Hypothalamus (tissue), 51 donors: ENCODE measurements around the gene FREM1.

Source experiments
- DNase-seq, 51 donors: peaks; one replicate each; lab custom pipeline; 2025; lab: John Stamatoyannopoulos, UW

Gene FREM1

DNA sequence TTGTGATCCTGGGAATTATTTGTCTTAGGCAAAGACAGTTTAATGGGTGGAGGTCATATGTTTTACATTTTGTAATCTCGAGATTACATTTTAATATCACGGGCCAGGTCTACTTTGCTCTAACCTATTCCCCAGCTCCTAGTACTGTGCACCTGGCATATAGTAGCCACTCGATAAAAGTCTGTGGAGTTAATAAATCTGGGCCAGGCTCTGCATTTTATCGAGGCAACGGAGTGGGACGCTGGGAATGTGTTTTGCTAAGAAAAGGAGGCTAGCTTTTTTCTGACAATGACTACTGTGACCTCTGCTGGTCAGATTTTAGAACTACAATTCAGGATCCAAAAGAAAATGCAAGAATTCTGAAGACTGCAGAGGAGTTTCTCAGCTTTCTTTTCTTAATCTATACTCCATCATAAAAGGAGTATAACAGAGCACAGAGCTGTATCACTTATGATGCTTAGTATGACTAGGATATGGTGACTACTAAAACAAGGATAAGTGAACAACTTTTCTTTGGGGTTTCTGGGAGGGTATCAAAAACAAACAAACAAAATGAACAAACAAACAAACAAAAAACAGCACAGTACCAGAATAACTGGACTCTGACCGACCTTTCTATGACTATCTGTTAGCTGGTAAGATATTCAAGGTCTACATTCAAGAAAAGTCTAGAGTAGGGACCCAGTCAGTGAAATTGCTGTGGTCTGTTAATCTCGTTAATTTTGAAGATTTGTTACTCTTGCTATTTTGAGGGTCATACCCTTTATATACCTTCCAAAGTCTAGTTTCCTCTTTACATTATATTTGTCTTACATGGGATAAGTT lies 141.6 kb downstream of the FREM1 start:
- DNase-seq: peak in 8 of 51 donors; percentile 4 to 59 (median 7)

DNA sequence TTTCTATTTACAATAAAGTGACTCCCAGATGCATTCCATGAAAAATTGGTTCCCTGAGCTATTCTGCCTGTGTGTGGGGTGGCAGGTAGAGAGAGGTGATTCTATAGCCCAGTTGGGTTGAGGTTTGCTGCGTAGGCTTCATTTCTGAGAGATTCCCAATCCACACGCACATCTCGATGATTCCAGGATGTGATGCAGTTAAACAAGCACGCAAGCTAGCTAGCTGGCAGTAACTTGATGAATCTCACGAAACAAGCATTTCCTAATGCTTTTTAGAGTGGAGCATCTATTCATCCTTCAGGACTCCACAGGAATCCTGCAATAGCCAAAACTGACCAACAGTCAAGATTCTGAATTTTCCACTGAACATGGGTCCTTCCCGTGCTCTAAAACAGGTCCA lies 143.9 kb downstream of the FREM1 start:
- no peak for DNase-seq

DNA sequence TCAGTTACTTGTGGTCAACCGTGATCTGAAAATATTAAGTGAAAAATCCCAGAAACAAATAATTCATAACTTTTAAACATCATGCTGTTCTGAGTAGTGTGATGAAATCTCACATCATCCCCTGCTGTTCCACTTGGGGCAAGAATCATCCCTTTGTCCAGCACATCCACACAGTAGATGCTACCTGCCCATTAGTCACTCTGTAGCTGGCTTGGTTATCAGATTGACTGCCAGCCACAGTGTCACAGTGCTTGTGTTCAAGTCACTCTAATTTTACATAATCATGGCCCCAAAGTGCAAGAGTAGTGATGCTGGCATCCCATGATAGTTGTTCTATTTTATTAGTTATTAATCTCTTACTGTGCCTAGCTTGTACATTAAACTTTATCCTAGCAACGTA lies 148.6 kb downstream of the FREM1 start:
- no peak for DNase-seq

DNA sequence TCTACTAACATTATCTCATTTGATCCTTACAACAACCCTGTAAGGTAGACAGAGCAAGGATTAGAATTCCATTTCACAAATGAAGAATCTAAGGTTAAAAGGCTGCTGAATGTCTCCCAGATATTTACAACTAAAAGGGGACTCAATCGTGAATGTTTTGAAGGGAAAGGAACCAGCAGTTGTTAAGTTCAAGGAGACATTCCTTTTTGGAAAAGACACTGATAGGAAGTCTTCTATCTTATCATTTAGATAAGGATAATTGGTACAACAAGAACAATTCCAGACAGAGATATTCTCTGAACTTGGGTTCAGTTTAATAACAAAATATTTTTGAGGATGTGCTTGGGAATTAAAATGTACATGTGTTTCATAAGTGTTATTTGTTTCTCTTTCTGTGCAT lies 150.2 kb downstream of the FREM1 start:
- DNase-seq: no peak

DNA sequence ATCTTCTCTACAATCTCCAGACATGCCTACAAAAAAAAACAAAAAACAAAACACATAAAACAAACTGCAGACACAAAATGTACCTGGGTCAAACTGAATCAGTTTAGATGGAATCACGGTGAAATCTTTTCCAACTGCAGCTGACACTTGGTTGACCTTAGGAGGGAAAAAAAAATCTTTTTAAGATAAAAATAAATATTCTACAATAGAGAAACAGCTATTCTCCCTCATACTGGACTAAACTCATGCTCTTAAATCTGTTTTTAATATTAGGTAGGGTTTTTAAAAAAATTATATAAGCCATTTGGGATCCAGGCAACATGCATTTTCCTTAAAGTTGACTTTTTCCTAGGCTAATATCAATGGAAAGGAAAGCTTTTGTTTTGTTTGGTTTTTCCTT lies 153.9 kb downstream of the FREM1 start:
- no peak for DNase-seq

DNA sequence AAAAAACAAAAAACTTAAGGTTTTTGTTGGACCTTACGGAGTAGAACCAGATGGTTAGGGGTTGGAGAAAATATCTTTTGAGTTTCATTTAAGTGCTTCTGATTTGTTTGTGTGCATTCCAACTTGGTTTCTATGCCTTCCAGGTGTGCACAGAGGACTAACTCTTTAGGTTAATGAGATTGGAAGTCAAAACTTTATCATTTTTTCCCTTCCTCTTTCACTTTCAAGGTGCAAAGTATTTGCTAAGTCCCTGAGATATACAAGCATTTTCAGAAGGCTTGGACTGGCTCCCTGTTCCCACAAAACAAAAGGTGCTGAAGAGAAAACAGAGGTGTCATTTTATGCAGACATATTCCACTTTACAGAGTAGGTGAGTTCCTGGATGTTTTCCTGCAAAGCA lies 157.4 kb downstream of the FREM1 start:
- DNase-seq: no peak

DNA sequence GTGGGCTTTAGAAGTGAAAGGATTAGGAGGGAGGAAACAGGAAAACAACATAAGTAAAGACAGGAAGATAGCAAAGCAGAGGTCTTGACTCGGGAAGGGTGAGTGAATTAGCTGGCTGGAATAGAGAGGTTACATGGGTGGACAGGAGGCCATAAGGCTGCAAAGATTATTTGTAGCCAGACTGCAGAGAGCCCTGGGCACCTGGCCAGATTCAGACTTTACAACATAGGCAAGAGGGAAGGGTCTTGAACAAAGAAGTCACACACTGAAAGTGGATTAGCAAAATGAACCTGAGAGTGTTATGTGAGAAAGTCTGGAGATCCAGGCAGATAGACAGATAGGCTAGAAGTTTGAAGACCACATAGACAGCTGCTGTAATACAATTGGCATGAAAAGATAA lies 158.0 kb downstream of the FREM1 start:
- DNase-seq: no peak

DNA sequence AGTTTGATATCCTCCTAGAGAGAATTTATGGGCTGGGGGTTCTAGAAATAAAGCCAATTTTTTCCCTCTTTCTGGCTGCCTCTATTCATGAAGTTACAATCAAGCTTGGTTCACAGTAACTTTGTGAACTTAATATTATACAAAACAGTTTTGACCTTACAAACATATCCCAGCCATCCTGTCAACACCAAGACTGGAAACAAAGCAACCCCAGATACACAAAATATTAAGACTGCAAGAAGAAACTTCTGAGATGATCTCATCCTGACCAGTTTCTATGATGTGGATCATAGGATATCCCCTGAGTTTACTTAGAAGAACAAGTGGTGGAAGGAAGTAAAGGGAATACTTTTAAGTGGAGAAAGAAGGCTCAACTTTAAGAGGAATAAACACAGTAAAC lies 159.4 kb downstream of the FREM1 start:
- DNase-seq: no peak

DNA sequence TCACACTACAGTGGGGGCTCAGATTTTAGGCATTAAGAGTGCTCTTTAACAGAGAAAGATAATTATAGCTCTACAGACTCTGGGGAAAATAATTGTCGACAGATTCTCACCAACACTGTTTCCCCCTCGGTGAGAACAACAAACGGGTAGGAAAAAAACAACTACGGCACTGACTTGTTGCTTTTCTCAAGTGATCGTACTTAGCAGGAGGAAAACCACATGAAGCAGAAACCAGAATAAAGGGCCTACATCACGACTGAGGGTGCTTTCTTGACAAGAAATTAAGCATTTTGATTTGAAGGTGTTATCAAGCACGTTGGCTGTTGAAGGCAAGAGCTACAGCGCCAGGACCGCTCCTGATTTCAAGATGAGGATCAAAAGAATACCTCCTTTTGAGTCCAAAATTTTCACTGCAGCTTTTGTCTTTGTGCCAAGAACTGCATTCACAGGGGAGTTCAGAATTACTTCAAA lies 160.5 kb downstream of the FREM1 start:
- peak in 1 of 51 donors; percentile 36 for DNase-seq

DNA sequence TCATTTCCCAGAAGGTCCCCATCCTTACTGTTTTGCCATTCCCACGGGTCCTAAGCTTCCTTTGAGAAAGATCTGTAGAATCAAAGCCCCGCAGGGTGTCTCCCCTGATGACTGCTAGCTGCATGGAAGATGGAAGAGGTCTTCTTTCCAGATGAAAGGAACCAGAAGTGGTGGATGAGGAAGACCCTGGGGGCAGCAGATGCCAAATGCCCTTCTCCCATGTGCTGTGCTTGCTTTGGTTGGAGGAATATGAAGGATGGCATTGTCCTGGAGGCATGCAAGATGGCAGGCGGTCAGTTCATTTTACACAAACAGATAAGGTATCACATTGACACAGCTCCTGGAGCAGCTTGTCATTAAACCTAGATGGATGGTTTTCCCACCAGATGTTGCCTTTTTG lies 161.9 kb downstream of the FREM1 start:
- DNase-seq: no peak

DNA sequence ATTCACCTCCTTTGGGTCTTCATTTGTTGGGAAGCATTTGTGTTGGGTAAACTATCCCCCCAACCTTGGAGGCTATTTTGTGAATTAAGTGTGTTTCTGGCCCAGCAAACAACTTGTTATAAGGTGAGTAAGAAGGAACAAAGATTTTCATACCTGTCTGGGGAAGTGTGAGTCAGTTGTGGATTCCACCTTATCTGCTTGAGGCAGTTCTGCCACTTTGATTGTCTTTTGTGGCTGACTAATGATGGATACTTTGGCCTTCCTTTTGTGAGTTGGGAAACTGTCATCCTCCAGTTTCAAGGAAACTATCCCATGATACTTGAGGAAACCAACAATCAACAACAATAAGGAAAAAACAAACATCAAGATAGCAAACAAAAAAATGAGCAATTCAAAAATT lies 163.1 kb downstream of the FREM1 start:
- DNase-seq: no peak

DNA sequence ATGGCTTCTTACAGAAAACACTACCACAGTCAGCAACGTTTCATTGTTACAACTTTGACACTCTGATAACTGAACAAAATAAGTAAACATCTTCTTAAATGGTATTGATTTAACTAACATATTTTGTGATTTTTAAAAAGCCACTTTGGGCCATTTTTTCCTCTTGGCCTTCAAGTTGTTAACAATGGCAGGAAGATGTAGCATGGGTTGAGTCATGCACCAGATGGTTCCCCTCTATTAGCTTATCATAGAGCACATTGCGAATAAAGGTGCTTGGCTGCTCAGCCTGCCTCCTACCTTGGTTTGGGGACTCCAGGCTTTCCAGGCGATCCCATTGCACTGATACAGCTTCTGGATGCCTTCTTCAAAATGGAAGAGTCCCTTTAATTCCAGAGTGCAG lies 163.6 kb downstream of the FREM1 start:
- DNase-seq: no peak

DNA sequence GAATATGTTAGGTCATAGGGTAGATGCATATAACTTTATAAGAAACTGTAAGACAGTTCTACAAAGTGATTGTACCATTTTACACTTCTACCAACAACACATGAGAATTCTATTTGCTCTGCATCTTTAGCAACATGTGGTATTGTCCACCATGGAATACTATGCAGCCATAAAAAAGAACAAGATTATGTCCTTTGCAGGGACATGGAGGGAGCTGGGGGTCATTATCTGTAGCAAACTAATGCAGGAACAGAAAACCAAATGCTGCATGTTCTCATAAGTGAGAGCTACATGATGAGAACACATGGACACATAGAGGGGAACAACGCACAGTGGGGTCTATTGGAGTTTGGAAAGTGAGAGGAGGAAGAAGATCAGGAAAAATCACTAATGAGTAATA lies 165.5 kb downstream of the FREM1 start:
- no peak for DNase-seq

DNA sequence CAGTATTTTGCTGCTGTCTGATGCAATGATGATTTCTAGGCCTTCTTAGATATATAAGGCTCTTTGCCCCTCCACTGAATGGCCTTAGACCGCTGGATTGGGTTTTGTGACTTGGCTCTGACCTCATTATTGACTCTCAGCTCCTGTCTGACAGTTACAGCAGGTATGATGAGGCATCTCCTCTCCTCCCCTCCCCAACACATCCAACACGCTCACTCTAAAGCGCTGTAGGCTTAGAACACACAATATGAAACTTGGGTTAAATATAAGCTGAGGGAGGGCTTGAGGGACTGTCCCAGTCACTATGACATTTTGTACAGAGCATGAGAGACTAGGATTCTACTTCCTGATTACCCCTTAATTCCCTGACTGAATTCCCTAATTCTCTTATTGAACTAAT lies 168.9 kb downstream of the FREM1 start:
- DNase-seq: no peak

DNA sequence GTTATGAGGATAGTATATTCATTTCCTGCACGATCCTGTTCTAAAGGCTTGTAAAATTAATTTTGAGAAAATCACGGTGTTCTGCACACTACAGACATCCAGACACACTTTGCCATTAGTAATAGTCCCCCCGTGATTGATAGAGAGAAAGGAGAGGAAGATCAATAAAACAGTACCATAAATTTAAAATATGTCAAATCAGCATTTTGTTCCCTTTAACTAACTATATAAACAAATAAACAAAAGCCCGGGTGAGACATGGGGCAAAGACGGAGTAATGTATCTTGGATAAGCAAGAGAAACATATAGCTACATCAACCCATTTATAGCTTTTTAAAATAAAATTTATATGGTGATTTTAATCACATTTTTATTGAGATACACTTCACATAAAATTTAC lies 177.1 kb downstream of the FREM1 start:
- no peak for DNase-seq

DNA sequence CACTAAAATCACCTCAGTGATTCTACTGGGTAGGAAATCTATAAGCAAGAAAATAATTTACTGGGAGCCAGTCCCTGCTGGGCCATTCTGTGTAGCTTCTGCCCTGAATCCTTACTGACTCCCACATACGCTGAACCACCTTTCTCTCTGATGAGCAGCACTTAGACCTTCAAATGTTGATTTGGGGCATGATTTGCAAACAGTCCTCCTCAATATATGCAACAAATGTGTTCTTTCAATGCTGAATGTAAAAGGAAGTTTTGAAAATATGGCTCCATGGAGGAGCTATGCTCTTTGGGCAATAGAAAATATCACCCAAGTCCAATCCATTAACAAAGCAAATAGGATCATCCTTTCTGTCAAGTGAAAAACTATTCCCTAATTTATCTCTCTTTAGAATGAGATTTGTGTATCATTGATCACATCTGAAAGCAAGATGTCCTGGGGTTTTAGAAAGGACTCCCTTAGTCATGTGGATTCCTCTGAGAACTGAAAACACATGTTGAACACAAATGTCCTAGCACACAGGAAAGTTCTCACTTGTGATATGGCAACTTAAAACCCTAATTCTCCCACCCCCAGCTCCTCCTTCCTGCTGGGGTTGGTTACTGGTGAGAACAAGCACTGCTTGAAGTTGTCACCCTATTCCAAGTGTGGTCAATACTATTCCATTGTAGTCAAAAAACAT lies 178.8 kb downstream of the FREM1 start:
- no peak for DNase-seq

DNA sequence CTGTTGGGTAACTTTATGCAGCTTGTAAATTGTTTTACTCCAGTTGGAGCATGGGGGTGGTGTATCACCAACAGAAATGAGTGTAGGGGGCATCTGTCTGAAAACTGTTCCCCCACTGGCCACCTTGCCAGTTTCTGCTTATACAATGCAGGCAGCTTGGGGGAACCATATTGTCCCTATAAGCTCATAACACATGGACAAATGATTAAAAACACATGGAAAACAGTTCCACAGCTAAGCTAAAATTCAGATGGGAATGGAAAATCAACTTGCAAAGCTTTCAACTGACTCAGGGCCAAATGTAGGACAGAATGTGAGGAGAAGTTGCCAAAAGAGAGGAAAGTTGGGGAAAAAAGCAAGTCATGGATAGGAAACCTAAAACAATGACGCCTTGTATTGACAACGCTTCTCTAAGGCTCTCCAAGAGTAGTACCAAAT lies 179.7 kb downstream of the FREM1 start:
- no peak for DNase-seq

DNA sequence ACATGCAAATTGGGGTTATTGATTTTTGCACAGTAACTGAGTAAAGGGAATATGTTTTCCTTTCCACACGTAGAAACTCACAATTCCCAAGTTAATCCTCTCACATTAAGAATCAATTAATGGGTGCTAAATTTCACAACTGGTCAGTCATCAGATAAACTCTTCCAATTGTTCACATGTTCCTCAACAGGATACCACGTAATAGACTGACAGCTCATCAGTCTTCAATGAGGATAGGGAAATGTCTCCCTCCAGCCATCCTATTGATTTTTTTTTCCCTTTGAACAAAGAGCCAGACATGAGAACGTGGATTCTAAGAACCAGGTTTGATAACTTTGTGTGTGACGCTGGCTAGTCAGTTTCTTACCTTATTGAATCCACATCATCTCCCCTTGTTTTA lies 186.9 kb downstream of the FREM1 start:
- DNase-seq: no peak

DNA sequence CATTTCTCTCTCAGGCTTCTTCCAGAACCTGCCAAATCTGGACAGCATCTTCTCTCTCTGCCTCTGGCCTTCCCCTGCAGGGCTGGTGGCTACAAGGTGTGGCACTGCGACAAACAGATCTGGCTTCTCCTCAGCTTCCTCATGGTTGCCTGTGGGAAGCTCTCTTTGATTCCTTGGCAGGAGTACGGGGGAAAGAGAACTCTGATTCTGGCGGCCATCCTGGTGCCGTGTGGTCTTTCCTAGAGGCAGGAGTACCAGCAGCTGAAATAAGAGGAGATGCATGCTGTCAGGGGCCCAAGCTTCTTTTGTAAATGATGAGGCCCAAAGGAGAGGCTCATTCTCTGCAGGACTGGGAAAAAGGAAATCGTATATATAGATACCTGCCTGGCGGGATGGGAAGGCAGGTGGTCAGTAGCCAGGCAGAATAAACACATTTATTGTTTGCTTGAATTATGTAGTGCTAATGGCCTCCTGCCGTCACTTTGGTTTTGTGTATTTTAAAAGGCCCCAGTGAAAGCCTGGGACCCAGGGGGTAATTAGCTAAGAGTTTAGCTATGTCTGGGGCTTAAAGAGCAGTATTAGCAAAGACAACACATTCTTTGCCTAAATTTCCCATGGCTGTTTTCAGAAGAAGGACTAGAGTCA lies 187.7 kb downstream of the FREM1 start, which contains the start of gene CER1:
Gene CER1, minus strand, starts transcription at position 343 of the 645 bp plus-strand sequence. Its CDS starts 61 bp downstream, at position 282.
- DNase-seq: no peak

DNA sequence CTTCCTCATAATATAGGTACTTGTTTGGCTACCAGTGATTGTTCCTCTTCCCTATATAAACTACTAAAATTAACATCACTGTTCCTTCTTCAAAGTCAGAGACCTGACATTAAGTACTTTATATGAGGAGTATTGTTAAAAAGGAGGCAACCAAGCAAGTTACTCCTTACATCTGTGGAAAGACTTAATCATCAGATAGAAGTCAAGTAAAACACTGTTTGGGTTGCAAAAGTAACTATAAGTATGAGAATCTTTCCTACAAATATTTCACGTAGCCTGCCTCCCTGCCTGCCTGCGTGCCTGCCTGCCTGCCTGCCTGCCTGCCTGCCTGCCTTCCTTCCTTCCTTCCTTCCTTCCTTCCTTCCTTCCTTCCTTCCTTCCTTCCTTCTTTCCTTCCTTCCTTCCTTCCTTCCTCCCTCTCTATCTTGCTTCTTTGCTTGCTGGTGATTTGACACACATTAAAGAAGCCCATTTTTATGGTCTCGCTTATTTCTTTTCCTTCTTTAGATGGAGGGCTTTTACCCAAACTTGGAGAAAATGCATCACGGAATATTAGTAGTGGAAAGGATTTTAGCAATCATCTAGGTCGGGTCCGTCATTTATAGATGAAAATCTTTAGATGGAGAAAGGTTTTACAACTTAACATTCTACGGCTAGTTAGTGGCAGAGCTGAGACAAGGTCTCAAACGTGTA lies 190.9 kb downstream of the FREM1 start:
- DNase-seq: no peak

DNA sequence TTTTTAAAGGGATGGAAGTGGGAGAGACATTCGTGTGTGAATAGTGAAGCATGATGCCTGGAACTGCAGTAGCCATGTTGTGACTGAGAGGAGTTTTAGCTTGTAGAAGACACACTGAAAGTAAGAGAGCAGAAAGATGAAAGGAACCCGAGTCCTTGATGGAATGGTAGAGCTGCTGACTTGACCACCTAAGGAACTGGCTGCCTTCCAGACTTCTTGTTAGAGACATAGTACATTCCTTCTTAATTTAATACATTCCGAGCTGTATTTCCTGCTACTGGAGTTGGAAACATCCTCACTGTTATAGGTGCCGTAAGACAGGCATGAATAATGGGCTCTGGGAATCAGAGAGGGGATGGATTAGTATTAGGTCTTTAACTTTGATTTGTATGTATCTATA lies 195.1 kb downstream of the FREM1 start:
- DNase-seq: no peak
